SK-N-MC (cell line): ENCODE data around the gene DCTN2.

Experiments used
- DNase-seq: peaks from one replicate; pipeline ENCODE4 v3.0.0-alpha.2; 2011; ENCODE audit warnings: low read depth, low spot score
- H3K27ac ChIP-seq: fragments of 200-600 bp; sonication (generic); 2 replicates; pipeline ENCODE4 v1.5.1; 2016; ENCODE audit warnings: mixed run types
- H3K36me3 ChIP-seq: fragments of 200-600 bp; sonication (generic); 2 replicates; pipeline ENCODE4 v1.6.1; 2017; ENCODE audit warnings: antibody characterized with exemption, low read length, mixed read lengths; ENCODE audit not compliant: insufficient read depth
- H3K4me3 ChIP-seq: fragments of 200-600 bp; sonication (generic); 2 replicates; pipeline ENCODE4 v1.5.1; 2016
- H3K9ac ChIP-seq: fragments of 200-600 bp; sonication (generic); 2 replicates; pipeline ENCODE4 v1.8.0; 2017; ENCODE audit warnings: mixed run types, mixed read lengths; ENCODE audit not compliant: insufficient read length
- H3K9me3 ChIP-seq: fragments of 200-600 bp; sonication (generic); 2 replicates; pipeline ENCODE4 v1.6.1; 2017; ENCODE audit warnings: low read depth, mild to moderate bottlenecking, antibody characterized with exemption, low read length, moderate library complexity, mixed read lengths
- EZH2 ChIP-seq: fragments of 200-600 bp; sonication (generic); IDR thresholded peaks from one replicate; pipeline ENCODE4 v1.6.1; 2017; ENCODE audit warnings: antibody characterized with exemption
- FOXP2 ChIP-seq: optimal IDR thresholded peaks from 2 replicates; pipeline ENCODE3; 2011; ENCODE audit warnings: mild to moderate bottlenecking, moderate library complexity; ENCODE audit not compliant: insufficient read depth; ENCODE audit errors: extremely low read length, control extremely low read depth
- POLR2AphosphoS5 ChIP-seq: IDR thresholded peaks from 2 replicates; pipeline ENCODE4 v1.6.1; 2012; ENCODE audit warnings: mild to moderate bottlenecking, low read depth, low read length, borderline replicate concordance

DCTN2 gene

GRCh38 chr12:57586832-57587429 is 39.9 kb upstream of the DCTN2 start:
- Histone ChIP-seq H3K27ac (no peak overlapping the region), H3K4me3 (no peak overlapping the region), H3K9ac (no peak overlapping the region), H3K36me3 (no peaks in the 10 kb centered on the region), H3K9me3 (no peaks in the 10 kb centered on the region)
- no peak for TF ChIP-seq EZH2
- TF ChIP-seq FOXP2 = no peak
- no peak for TF ChIP-seq POLR2AphosphoS5
- no peak for DNase-seq

GRCh38 chr12:57586128-57586527 is 39.1 kb upstream of the DCTN2 start:
- H3K36me3 ChIP-seq = no peaks in the 10 kb centered on the region
- no peak for TF ChIP-seq FOXP2
- no peak for TF ChIP-seq POLR2AphosphoS5
- no peak for TF ChIP-seq EZH2
- no peak for DNase-seq
- H3K9me3 ChIP-seq = no peaks in the 10 kb centered on the region
- no peak overlapping the region for H3K9ac ChIP-seq
- no peak overlapping the region for H3K4me3 ChIP-seq
- H3K27ac ChIP-seq = no peak overlapping the region

GRCh38 chr12:57585156-57585555 is 38.2 kb upstream of the DCTN2 start:
- H3K27ac ChIP-seq = no peak overlapping the region
- TF ChIP-seq EZH2 (no peak), POLR2AphosphoS5 (no peak), FOXP2 (no peak)
- H3K9me3 ChIP-seq = no peaks in the 10 kb centered on the region
- no peaks in the 10 kb centered on the region for H3K36me3 ChIP-seq
- no peak overlapping the region for H3K4me3 ChIP-seq
- DNase-seq = no peak
- no peak overlapping the region for H3K9ac ChIP-seq

- H3K9ac ChIP-seq = no peak overlapping the region
- no peaks in the 10 kb centered on the region for H3K9me3 ChIP-seq
- no peak overlapping the region for H3K4me3 ChIP-seq
- TF ChIP-seq EZH2 = no peak
- TF ChIP-seq POLR2AphosphoS5 = no peak
- TF ChIP-seq FOXP2 = no peak
- no peak for DNase-seq
- no peaks in the 10 kb centered on the region for H3K36me3 ChIP-seq
- no peak overlapping the region for H3K27ac ChIP-seq
These were observed 37.7 kb upstream of the DCTN2 start for GRCh38 chr12:57584690-57585089.

DNA sequence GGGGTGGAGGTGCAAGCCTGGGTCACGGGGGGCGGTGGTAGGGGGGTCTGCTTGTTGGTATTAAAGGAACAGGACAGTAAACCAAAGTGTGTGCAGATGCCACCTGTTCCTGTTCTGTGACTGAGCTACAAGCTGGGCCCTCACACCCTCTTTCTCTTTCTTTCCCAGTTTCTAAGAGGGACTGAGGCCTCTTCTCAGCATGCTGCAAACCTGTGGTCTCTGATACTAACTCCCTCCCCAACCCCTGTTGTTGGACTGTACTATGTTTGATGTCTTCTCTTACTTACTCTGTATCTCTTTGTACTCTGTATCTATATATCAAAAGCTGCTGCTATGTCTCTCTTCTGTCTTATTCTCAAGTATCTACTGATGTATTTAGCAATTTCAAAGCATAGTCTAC is 37.1 kb upstream of the DCTN2 start:
- no peak overlapping the region for H3K27ac ChIP-seq
- no peak overlapping the region for H3K9ac ChIP-seq
- H3K4me3 ChIP-seq = no peak overlapping the region
- TF ChIP-seq POLR2AphosphoS5 = no peak
- TF ChIP-seq FOXP2 = no peak
- no peak for TF ChIP-seq EZH2
- no peaks in the 10 kb centered on the region for H3K9me3 ChIP-seq
- no peak for DNase-seq
- no peaks in the 10 kb centered on the region for H3K36me3 ChIP-seq

GRCh38 chr12:57583008-57583831 is 36.2 kb upstream of the DCTN2 start:
- TF ChIP-seq POLR2AphosphoS5 = no peak
- no peak for TF ChIP-seq EZH2
- TF ChIP-seq FOXP2 = no peak
- no peak overlapping the region for H3K9ac ChIP-seq

DNA sequence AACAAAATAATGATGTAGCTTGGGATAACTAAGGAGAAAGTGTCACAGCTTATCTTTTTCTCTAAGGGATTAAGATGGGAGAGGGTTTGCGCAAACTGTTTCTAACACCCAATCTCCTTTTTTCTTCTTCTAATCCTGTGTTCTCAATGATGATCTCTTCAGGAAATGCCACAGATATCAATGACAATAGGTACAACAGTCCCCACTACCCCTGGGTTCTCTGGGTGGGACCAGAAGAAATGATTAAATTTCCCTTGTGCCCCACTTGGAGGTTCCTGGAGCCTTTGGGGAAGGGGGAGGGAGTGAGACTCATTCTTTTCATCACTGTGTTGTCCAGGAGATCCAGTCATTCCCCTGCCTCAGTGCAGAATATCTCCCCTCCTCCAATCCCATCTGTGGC is 35.4 kb upstream of the DCTN2 start:
- Histone ChIP-seq H3K9ac (no peak overlapping the region), H3K27ac (no peak overlapping the region), H3K4me3 (no peak overlapping the region), H3K9me3 (no peaks in the 10 kb centered on the region), H3K36me3 (no peaks in the 10 kb centered on the region)
- DNase-seq = no peak
- TF ChIP-seq POLR2AphosphoS5 = no peak

More at GRCh38 chr12:57583008-57583831, 36.2 kb upstream of the DCTN2 start:
- Histone ChIP-seq H3K4me3 (no peak overlapping the region), H3K27ac (no peak overlapping the region), H3K36me3 (no peaks in the 10 kb centered on the region), H3K9me3 (no peaks in the 10 kb centered on the region)
- peak; percentile 60 for DNase-seq

DNA sequence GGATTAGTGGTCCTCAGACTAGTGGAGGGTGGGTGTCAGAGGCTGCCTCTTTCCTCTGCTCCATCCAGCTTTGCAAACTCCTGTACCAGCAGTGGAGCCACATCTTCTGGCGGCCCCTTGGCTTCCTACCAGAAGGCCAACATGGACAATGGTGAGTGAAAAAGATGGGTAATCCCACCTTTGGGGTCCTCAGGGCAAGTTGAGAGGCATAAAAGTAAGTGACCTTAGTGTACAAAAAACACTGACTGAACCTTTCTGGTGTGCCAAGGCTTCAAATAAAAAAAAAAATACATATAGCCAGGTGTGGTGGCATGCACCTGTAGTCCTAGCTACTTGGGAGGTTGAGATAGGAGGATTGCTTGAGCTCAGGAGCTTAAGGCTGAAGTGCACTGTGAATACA is 34.8 kb upstream of the DCTN2 start:
- Histone ChIP-seq H3K9me3 (no peaks in the 10 kb centered on the region), H3K9ac (no peak overlapping the region), H3K36me3 (no peaks in the 10 kb centered on the region), H3K4me3 (no peak overlapping the region), H3K27ac (no peak overlapping the region)
- DNase-seq = no peak
- TF ChIP-seq POLR2AphosphoS5 = no peak
- TF ChIP-seq EZH2 = no peak
- TF ChIP-seq FOXP2 = no peak

- no peak overlapping the region for H3K4me3 ChIP-seq
- DNase-seq = no peak
- no peak overlapping the region for H3K27ac ChIP-seq
- H3K9me3 ChIP-seq = no peaks in the 10 kb centered on the region
- TF ChIP-seq POLR2AphosphoS5 = no peak
- no peak for TF ChIP-seq EZH2
- no peak for TF ChIP-seq FOXP2
- no peak overlapping the region for H3K9ac ChIP-seq
- H3K36me3 ChIP-seq = no peaks in the 10 kb centered on the region
These were observed 33.4 kb upstream of the DCTN2 start for GRCh38 chr12:57580466-57580795.
